ENCODE measurements around the gene GPHN.
"Not testable (repeated sequence)": the region's sequence is repeated elsewhere in the genome, so short reads cannot be mapped to it uniquely, and the experiment has no call there.

The GPHN gene

GRCh38 chr14:66507722-66508546 lies at the start of gene GPHN:
TSS of gene GPHN (plus strand) at chr14:66508147.
- peak; percentile 80 for DNase-seq

- DNase-seq = no peak
Measured at GRCh38 chr14:66459603-66460002, 48.3 kb upstream of the GPHN start.

DNA sequence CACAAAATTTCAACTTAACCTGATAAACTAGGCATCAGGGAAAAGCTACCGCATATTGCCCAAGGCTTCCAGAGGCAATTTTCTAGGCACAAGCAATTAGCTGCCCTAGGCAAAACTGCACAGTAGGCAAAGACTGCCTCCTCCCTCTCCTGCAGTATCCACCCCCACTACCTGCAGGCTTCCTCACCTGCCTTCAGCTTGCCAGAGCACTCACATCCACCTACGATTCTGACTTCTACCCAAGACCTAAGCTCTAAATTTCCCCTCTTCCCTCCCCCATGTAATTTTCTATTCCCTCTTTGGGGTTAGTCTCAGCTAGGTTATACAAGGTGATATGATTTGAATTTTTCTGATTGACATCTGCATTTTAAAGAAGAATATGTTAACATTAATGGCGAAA lies 43.7 kb upstream of the GPHN start:
- no peak for DNase-seq

DNA sequence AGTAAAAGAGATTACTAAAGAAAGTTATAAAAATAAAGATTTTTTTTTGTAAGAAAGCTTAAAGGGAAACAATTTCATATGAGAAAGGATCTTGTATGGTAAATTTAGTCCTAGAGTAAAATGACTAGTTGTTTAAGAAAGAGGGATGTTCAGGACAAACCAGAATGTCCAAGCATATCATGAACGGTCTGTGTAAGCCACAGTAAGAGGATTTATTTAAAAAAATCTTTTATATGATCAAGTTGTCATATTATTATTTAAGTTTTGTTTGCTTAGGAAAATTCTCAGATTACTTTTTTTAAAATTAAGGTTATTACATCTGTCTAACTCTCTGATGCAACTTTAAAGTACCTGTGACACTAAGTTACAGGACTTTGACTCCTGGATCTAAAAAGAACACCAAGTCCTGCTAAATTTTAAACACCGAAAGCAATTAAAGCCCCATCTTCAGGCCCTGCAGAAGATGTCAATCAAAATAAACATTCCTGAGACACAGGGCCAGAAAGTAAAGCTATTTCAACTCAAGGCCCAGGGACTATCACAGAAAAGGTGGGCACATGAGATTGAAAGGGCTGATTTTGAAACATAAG lies 39.1 kb upstream of the GPHN start:
- DNase-seq = no peak

GRCh38 chr14:66471584-66471983 lies 36.4 kb upstream of the GPHN start:
- DNase-seq = no peak

GRCh38 chr14:66472251-66472650 lies 35.7 kb upstream of the GPHN start:
- DNase-seq = no peak

DNA sequence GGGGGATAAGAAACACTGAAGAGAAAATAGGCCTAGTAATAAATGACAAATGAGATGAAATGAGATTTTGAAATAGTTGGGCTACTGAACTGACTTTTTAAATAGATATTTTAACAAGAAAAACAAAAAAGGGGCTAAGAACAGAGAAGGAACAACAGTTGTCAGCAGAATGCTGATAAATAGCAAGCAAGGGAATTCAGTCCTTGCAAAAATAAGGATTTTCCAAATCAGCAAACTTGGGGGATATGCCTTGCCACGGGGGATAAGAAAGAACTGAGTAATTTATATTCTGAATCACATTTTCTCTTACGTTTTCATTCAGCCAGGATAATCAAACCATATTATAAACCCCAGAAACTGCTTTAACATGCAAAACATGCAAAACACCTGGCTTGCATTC lies 34.7 kb upstream of the GPHN start:
- DNase-seq = no peak

DNA sequence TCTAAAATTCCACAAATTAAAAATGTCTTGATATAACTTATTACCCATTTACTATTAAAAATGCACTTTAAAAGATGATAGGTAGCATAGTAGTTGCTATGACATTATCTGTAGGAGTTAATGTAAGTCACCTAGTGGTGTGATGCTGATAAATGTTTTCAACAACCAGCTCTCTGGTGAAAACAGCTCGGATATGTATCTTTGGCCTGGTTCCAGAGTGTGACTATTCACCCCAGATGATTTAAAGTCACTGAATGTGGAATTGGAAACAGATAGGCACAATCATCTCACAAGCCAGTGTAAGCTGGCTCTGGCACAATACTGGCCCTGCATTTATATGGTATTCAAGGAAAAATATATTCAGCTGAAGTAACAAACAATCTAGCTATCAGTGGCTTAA lies 31.0 kb upstream of the GPHN start:
- no peak for DNase-seq

DNA sequence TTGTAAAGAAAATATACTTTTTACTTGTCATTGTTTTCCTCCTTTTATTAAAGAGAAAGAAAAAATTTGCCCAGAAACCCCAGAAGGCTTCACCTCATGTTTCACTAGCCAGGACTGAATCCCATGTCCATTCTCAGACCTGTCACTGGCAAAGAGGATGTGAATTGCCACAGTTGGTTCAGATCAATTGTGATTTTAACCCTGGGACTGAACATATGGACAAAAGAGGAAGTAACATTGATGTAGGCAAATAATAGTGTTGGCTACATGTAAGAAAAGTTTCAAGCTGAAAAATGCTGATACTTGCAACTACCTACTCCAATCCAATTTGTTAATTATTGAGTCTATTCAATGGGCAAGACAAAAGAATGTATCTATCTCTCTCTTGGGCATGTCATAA lies 30.4 kb upstream of the GPHN start:
- no peak for DNase-seq

- no peak for DNase-seq
Measured at GRCh38 chr14:66482873-66483272, 25.1 kb upstream of the GPHN start.

DNA sequence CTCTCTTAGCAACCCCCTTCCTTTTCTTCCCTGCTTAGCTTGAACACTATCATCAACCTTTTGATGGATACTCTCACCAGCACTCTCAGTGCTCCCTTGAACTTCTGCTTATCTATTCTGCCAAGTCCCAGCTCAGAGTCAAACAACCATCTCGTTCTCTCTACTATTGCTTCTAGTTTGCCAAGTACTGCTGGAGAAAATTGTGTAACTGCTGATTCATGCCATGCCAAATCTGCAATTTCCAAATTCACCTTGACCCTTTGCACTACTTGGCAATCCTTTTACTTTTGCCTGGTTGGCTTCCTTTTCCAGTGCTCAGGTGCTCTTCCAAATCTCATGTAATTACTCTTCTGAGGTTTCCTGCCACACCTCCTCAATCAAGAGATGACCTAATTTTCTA lies 24.6 kb upstream of the GPHN start:
- no peak for DNase-seq

DNA sequence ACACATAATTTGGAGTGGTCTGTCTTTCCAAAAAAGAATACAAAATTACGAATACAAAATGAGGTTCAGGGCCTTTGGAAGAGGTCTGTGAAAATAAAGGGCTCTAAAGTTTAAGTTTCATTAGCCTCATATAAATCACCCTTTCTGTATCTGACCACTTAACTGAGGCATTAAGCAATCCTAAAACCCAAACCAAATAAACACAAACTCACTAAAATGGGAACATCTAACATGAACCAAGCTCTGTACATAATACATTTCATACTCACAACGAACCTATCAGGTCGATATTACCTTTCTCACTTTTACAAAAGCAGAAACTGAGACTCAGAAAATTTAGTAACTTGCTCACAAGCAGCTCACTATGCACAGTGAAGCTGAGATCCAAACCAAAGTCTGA lies 22.9 kb upstream of the GPHN start:
- DNase-seq = no peak

DNA sequence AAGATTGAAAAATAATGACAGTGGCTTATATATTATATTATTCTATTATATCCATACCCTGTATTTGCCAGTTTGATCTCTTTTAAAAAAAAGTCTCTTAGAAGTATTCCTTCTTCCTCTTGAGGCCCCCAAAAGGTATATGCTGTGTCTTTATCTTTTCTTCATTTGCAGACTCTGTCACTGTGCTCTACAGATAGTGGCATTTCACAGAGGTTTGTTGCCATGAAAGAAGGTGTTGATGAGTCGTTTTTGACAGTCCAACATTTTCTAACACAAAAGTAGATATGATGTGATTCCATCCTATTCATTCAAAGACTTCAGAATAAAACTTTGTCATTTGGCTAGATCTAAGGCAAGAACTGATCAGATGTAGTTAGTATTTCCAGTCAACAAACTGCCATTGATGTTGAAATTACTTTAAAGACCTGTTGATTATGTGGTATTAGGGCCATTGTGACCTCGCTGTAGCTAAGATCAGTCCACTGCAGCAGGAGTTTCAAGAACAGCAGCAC lies 22.0 kb upstream of the GPHN start, which contains the start of gene CCDC196:
CCDC196 (plus strand) TSS at position 462 of the 512 bp plus-strand sequence. CDS start 132 bp downstream, outside the sequence.
- DNase-seq = no peak

- DNase-seq = no peak
Measured at GRCh38 chr14:66487164-66487563, 20.8 kb upstream of the GPHN start.

- no peak for DNase-seq
Measured at GRCh38 chr14:66490143-66491111, 17.5 kb upstream of the GPHN start.

- DNase-seq = no peak
Measured at GRCh38 chr14:66493750-66494149, 14.2 kb upstream of the GPHN start.

GRCh38 chr14:66495218-66496098 lies 12.5 kb upstream of the GPHN start:
- no peak for DNase-seq

- no peak for DNase-seq
Measured at GRCh38 chr14:66496188-66496807, 11.6 kb upstream of the GPHN start.

DNA sequence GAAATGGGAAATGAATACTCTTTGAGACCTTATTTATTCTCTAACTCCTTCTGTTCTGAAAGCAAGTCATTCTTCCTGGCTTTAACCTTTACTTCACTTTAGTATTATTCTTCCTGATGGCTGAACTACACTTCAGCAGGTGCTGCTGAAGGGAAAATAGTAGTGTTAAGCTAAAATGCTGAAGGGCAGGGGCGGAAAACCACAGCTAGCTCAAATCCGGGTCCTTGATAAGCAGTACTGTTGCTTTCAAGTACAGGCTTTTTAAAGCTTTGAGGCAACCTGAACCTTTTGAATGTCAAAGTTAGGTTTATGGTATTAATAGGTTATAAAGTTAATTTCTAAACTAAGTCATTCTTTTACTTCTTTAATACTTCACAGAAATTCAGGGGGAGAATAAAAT lies 11.0 kb upstream of the GPHN start:
- DNase-seq = no peak

DNA sequence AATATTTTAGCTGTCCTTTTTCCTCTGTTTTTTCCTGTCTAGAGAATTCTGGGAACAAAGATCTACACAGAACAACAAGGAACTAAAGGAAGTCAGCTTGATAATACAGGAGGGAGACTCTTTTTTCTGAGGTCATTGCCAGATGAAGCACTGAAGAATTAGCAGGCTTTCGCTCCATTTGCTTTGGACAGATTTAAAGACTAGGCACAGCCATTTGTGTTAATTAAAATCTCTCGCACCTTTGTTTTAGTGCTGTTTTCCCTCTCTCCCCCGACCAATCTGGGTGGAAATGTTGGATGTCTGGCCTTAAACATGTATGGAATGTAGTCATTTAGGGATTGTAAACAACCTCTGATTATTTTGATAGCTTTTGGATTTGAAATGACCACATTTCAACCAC lies 9.6 kb upstream of the GPHN start:
- no peak for DNase-seq

- no peak for DNase-seq
Measured at GRCh38 chr14:66501592-66501991, 6.4 kb upstream of the GPHN start.

- DNase-seq = not testable (repeated sequence)
Measured at GRCh38 chr14:66502836-66503235, 5.1 kb upstream of the GPHN start.

Data from activated CD4-positive, CD25-positive, alpha-beta regulatory T cell treated with anti-CD3 and anti-CD28 coated beads, Interleukin-2, amount 50 U/mL, for 72 hours (primary cell).